Cortex of kidney (tissue), 1 donor: ENCODE results near the gene ADAMTS12.

Source experiments
- DNase-seq: peaks from one replicate; lab custom pipeline; 2025; lab: John Stamatoyannopoulos, UW

The ADAMTS12 gene

DNA sequence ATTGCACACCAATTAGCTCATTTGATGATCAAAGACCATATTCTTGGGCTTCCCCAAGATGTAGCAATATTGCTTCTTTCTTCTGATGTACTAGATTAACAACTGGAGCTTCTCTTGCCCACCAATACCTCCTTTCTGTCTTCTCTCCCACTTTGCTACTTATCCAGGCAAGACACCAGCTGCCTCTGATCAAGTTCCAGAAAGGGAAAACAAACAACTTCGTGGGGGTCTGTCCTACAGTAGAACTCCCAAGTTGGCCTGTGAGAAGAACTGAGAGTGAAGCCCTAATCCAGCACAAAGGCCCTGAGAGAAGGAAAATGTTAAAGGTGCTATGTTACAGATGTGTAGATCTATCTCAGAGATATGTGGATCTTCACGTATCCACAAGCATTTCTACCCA, 44.9 kb downstream of the ADAMTS12 start:
- no peak for DNase-seq

DNA sequence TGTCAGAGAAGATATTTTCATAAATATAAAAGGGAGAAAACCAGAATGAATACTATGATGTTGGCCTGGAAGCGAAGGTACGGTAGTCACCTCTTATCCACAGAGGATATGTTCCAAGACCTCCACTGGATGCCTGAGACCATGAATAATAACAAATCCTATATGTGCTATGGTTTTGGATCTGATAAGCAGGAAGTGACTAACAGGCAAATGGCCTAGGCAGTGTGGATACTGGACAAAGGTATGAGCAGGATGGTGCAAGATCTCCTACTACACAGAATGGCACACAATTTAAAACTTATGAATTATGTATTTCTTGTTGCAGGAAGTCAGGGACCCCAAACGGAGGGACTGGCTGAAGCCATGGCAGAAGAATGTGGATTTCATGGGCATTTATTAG, 48.2 kb downstream of the ADAMTS12 start:
- no peak for DNase-seq

DNA sequence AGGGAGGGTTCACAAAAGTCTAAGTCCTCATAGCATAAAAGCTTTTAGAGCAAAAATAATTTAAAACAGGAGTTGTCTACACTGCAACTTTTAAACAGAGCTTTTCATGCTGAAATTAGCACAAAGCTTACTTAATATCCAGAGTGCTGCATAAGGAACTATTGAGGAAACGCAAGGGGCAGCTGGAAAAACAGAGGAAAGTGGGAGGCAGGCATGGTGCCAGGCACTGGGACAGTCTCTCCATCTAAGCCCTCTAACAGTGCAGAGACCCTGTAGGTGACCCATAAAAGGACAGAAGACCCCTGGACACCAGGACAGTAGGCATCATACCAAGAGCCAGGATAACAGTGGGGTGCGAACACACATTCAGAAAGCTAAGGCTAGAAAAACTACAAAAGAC, 49.3 kb downstream of the ADAMTS12 start:
- no peak for DNase-seq

DNA sequence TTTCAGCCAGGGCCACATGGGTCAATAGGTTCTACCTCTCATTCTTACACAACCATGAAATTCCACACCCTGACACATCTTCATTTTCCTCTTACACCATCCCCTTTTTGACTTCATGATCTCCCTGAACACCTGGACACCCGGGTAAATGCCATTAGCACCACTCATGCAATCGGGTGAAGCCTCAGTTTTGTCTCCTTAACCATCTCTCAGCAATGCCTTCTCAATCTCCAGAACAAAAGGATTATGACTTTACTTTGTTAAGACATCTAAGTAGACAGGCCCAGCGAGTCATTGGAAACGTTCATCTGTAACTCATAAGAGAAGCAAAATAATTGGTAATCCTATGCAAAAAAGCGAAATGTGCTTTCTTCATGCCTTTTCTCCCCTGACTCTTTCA, 49.9 kb downstream of the ADAMTS12 start:
- no peak for DNase-seq

DNA sequence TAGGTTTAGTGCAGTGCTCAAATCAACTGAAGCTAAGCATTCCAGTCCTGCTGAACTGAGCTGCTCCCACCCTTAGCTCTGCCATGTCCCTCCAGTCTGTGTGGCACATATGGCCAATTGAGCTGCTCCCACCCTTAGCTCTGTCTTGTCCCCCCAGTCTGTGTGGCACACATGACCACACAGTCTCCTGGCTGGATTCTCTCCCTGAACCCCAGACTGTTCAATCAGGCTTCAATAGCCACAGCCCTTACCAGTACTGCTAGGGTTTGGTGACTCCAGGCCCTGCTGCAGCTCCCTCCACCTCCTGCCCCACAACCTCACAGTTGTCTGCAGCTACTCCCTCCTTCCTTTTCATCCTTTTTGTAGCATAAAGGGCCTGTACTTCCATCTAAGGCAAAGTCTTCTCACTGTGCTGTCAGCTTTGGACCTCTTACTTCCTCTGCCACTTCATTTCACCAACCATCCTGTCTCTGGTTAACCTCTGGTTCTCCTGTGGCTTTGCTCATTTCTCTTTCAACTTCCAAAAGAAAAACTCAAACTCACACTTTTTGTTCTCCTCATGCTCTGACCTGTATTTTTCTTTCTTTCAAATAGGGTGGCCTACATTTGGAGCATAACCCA, 50.8 kb downstream of the ADAMTS12 start:
- DNase-seq, result no peak

DNA sequence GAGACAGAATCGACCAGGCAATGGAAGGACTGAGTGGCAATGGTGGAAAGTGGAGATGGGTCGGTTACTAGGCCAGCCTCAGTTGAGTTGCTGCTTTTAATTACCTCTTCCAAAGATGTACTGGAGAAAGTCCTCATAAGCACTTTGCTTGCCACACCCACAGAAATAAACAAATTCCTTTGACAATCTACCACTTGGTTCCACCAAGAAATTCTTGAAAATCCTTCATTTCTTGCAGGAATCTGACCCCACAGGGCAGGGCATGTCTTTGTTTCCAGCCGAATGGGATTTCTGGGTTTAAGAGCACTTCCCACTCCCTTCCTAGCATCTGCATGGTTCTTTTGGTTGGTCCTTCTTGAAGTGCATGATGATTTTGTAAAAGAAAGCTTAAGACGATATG, 54.5 kb downstream of the ADAMTS12 start:
- DNase-seq, result no peak

DNA sequence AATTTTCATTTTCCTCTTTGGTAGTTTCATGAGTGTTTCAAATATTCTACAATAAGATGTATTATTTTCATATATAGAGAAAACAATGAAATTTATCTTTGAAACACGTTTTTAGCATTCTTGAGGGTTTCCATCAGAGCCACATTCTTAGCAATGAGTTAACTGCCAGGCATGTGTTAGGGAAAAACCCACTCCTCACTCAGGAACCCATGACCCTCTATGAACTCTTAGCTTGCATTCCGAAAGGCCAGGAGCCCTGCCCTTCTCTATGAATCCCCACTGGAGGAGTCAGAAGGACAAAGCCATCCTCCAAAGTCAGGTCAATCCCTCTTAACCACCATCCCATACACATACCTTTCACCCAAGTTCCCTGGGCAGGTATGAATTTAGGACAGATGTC, 57.5 kb downstream of the ADAMTS12 start:
- no peak for DNase-seq

DNA sequence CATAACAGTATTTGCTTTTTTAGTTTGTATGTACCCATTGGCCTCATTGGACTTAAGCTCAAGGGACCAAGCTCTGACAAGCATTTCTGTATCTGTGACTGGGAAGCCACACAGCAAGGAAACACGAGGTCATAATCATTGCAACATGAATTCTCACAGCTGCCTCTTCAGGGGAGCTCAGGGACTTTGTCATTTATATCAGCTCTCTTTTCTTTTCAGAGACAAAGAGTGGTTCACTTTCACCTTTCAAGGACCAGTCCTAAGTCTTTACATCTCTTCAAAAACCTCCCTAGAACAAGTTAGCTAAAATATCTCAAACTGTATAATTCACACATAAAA, 58.6 kb downstream of the ADAMTS12 start:
- DNase-seq, result no peak

DNA sequence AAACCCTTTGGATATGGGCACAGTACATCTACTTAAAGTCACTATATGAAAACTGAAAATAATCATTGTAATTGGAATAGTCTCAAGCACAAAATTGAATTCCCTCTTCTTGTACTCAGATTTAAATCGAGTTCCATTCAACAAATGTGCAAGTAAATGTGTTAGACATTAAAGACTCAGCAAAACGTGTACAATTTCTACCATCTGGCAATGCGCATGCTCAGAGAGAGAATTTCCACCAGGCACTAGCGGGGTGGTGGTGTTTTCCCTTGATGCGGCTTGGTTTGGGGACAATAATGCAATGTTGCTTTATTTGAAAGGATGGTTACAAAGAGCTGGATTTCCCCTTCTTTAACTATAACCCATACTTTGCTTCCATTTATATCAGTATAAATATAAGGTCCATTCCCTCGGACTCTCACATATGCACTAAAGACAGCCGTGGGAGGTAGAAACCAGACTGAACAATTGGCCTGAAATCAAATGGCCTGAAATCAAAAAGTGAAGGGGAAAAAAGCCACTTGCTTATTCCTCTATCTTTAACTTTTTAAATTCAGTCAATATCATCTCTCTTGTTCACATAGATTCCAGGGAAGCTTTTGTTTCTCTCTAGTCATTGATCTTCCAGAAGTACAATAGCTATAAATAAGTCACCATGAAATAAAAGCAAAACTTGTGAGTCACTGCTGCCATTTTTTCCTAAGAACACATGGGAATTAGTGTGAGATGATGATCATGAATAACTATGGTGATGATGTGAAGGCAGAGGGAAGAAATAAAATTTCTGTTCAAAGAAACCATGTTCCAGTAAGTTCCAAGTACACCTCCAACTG, 59.2 kb downstream of the ADAMTS12 start:
- no peak for DNase-seq

DNA sequence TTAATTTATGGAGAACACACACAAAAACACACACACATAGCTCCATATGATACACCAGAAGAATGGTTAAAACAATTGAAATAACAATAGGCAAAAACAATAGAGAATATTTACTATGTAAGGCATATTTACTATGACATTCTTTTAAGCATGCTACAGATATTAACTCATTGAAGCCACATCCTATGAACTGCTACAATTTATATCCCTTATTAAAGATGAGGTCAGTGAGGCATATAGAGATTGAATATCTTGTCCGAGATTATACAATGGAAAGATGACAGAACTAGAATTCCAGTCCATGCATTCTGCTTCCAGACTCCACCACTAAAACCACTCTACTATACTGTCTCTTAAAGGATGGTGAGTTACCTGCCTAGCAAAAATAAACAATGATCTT, 60.7 kb downstream of the ADAMTS12 start:
- no peak for DNase-seq

DNA sequence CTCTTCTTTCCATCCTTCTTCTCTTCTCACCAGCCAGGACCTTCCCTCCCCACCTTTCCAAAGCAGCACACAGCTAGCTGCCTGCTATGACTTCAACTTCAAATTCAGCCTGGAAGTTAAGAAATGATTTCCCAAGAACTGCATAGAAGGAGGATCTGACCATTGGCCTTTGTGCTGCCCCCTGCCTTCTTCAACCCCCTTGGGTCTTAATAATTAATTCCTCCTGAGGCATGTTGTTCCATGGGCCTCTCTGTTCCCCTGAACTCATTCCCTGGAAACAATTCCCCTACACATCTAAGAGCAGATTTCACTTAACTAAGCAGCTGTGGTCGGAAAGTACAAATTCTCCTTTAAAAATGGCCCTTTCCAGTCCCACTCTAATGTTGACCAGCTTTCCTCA, 62.4 kb downstream of the ADAMTS12 start:
- DNase-seq, result no peak

DNA sequence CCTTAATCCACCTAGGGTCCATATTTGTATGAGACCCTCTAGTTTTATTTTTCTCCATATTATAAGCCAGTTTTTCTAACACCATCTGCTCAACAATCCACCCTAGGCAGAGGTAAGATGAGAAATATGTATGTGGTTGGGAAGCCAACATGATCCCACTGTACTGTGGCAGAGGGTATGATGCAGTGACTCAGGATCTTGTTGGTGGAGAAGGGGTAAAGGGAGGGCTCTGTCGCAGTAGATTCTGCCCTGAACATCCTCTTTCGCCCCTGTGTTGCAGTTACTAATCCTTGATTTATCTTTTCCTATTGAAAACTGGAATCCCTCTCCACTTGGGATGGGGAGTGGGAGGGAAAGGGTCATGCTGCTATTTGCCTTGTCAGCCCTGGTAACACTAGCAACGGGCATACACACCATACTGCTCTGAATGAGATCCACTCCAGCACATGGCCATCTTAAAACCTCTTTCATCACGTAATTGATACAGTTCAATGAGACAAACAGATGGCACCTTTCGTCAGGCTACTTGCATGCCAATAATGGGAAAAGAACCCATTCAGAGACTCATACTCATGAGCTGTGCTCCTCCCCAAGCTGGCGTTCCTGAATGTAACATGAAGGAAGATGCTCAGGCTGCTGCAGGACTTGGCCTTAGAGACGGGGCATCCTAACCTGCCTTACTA, 63.0 kb downstream of the ADAMTS12 start:
- DNase-seq, result no peak

DNA sequence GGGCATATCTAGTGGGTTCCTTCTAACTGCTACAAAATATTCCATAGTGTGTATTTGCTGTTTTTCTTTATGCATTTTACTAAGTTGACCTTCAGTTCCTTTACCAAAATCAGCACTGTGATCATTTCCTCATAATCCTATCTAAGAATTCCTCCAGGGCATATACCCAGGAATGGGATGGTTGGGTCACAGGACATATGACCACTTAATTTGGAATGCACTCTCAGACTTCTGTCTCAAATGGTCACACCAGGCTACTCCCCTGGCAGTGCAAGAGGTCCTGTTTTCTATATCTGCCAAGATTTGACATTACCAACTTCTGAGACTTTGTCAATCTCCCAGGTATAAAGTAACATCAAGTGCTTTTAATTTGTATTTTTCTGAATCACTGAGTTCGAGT, 63.9 kb downstream of the ADAMTS12 start:
- DNase-seq, result no peak

DNA sequence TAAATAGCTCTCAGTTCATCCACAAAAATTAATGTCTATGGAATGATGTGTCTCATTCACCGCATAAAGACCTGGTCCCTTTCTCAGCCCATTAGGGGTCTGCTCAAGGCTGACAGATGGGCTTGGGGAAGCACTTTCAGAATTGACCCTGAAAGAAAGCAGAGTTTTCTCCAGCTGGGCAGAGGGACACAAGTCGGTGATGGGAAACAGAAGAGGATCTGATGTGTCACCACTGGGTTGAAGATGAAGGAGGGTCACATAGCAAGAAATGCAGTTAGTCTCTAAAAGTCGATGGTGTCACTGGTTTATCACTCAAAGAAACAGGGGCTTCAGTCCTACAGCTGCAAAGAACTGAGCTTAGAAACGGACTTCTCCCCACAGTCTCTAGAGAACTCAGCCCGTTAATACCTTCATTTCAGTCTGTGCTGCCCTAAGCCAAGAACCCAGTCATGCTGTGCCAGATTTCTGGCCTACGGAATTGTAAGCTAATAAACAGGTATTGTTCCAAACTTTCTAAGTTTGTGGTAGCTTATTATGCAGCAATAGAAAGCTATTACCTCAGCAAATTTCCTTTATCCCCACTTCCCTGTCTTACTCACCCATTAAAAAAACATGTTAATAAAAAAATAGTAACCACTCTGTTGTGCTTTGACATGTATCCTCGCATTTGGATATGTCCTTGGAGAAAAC, 64.6 kb downstream of the ADAMTS12 start:
- no peak for DNase-seq

DNA sequence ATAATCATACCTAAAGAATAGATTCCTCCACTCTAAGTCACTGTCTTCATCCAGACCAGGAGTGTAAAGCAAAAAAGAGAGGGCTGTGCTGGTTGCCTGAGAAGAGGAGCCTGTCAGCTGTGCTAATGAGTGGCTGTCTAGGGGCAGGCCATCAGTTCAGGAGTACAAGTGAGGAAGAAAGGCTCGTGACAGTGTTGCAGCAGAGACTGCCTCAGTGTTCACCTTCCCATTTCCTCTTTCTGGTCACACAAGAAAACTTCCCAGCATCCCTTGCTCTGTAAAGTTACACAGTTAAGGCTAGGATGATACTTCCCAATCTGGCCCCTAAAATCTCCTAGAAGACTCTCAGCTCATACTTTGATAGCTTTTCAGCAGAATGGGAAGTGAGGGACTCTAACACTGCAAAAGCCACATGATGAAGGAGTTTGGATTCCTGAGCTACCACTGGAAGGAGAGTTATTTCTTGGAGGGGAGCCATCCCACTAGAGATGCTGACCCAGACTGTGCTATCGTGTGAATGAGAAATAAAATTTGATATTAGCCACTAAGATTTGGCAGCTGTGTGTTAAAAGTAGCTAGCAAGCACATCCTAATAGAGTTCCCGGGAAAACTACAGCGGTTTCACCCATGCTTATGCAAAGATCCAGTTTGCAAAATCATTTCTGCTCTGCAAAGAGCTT, 67.1 kb downstream of the ADAMTS12 start:
- no peak for DNase-seq

DNA sequence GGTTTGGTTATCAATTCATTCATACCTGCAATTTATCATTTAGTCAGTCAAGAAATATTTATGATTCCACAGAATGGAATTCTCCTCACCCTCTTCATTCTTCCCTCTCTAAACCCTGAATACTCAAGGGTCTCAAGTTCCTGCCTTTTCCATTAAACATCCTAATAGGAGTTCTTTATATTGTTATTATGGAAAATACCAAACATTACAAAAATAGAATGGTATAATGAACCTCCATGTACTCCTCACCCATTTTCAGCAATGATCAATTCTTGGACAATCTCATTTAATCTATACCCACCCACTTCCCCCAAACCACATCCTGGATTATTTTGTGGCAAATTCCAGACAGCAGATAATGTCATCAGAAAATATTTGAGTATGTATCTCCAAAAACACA, 74.5 kb downstream of the ADAMTS12 start:
- DNase-seq, result no peak

DNA sequence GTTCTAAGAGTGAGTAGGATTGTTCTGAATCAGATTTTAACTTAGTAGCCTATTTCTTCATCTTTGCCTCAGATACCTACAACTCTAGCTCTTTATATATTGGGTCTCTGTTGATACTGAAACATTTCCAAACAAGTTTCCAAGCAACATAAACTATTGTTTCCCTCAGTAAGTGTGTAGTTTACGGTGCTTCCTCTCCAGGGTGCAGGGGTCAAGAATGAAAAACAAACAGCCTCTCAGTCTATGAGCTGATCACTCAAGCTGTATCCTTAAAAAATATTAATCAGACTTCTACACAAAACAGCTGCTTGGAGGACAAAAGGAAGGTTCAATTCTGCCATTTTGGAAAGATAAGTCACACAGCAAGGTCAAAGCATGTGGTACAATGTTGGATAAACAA, 75.0 kb downstream of the ADAMTS12 start:
- no peak for DNase-seq

DNA sequence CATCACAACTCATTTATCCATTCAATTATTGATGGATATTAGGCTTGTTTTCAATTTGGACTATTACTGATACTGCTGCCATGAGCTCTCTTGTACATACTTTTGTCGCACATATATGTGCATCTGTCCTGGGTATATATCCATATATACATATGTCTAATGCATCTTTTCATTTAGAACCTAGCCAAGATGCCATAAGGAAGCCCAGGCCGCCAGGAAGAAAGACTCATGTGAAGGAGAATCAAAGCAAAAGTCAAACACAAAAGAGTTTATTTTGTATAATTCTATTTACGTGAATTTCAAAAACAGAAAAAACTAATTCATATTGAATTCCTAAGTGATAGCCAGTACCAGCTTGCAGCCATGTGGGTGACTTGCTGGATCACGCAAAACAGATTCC, 79.0 kb downstream of the ADAMTS12 start:
- DNase-seq, result no peak

DNA sequence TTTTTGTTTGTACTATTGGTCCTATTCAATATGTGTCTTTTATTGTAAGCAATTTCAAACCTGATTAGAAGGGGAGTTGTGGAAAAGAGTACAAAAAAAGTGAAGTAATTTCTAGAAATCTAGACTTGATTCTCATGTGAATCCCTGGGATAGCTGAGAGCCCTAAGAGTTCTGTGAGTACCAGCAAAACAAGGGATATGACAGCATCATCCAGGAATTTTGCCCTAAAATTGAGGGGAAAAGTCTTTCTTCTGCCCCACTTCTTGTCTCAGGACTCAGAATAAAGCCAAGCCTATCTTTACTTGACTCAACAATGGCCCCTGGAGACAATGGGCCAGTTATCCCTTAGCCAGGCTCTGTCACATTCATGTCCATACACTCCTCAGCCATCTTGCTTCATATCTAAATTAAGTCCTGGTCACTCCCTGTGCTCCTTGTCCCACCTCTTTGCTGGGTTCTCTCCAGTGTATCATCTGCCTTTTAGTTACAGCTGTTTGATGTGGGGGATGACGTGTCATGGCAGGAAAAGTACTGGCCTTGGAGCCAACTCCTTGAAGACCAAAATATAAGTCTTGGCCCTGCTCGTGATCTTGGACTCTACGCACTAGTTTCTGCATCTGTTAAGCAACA, 81.2 kb downstream of the ADAMTS12 start:
- no peak for DNase-seq

DNA sequence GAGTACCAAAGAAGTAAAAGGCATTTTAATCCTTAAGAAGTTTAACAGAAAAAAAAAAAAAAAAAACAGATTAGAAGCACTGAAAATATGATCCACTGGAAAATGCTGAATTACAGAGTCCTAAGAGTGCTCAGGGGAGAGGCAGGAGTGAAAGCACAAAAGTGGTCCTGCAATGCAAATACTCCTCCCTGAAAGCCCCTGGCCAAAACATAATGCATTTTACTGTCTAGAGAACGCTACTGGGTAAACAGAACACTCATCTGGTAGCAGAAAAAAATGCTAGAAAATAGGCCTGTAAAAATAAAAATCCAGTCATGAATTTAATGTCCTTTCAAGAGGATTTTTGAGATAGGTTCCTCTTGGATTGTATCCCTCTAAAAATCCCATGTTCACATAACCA, 81.9 kb downstream of the ADAMTS12 start:
- no peak for DNase-seq

DNA sequence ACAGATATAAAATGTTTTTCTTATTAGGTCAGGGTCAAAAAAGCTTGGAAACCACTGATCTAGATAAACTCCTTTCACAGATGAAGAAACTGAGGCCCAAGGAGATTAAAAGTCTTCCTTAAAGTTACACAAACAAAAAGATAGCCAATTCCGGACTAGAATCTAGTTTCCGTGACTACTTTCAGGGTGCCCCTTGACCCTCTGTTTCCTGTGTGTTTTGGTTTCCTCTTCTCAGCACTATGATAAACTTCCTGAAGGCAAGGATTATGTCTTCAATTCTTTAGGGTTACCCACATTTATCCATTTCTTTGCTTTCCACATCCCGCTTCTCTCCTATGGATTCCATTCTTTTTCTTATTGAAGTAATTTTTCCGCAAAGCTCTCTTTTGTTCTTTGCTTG, 83.1 kb downstream of the ADAMTS12 start:
- DNase-seq, result no peak

DNA sequence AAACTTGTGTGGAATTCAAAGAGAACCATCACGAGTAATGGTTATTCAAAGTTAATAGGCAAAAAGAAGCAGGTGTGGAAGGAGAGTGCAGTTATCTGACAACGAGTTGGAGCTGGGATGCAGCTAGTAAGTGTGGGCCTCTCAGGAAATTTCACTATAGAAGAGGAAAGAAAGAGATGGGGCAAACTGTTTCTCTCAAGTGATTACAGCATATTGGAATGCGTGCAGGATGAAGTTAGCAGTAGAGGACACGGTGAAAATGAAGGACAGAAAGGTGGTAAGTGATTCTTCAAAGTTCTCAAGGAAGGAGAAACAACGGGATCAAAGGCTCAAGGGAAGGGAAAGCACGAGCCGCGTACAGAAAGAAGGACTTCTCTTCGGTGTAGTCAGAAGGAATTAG, 84.0 kb downstream of the ADAMTS12 start:
- no peak for DNase-seq
